ENCODE data around the gene CES3. TPM values are rescaled to one million over a fixed set of nuclear protein-coding genes. Genes with fewer than 3 reads are reported as not detected.

The CES3 gene
- total RNA-seq, 4 donors from 2014 or later: 28.9 to 227 (median 161) TPM

DNA sequence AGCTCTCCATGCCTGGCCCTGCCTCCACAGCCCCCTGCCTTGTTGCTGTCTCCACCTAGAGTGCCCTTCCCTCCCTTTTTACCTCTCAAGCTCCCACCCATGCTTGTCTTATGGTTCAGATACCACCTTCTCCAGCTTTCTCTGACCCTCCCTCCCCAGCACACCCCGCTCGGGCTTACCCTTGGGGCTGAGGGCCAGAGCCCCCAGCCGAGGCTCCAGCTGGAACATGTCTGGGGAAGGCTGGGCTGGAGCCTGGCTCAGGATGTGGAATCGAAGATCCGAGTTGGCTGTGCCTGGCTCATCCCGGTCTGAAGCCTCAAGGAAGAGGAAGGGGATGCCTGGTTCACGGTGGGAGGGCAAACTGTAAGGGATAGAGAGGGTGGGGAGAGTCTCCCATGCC lies 46.0 kb upstream of the CES3 start:
- Histone ChIP-seq H3K9me3 (no peaks in the 10 kb centered on the region), H3K27ac (no peak overlapping the region), H3K27me3 (no peaks in the 10 kb centered on the region), H3K4me1 (peaks cover 0 to 11% (median 0%) of the 10 kb centered on the region in 4 donors), H3K36me3 (no peaks in the 10 kb centered on the region), H3K4me3 (no peak overlapping the region)
- no peak for DNase-seq
- TF ChIP-seq, protein P1, sequence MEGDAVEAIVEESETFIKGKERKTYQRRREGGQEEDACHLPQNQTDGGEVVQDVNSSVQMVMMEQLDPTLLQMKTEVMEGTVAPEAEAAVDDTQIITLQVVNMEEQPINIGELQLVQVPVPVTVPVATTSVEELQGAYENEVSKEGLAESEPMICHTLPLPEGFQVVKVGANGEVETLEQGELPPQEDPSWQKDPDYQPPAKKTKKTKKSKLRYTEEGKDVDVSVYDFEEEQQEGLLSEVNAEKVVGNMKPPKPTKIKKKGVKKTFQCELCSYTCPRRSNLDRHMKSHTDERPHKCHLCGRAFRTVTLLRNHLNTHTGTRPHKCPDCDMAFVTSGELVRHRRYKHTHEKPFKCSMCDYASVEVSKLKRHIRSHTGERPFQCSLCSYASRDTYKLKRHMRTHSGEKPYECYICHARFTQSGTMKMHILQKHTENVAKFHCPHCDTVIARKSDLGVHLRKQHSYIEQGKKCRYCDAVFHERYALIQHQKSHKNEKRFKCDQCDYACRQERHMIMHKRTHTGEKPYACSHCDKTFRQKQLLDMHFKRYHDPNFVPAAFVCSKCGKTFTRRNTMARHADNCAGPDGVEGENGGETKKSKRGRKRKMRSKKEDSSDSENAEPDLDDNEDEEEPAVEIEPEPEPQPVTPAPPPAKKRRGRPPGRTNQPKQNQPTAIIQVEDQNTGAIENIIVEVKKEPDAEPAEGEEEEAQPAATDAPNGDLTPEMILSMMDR (IDR thresholded peaks at IDR 0.05): no peak
- no peak for TF ChIP-seq POLR2A (IDR thresholded peaks at IDR 0.05)

DNA sequence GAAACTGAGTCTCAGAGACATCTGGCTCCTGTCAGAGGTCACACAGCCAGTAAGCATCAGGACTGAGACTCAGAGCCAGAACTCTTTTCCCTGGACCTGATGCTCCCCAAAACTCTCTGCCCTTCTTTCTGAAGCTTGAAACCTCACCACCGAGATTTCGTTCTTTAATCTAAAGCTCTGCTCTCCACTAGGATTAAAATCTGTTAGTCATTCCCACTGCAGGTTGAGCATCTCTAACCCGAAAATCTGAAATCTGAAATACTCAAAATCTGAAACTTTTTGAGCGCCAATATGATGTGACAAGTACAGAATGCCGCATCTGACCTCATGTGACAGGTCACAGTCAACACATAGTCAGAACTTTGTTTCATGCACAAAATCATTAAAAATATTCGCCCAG lies 44.5 kb upstream of the CES3 start:
- no peak overlapping the region for H3K4me3 ChIP-seq
- no peak for DNase-seq
- no peaks in the 10 kb centered on the region for H3K27me3 ChIP-seq
- no peaks in the 10 kb centered on the region for H3K9me3 ChIP-seq
- no peak overlapping the region for H3K27ac ChIP-seq
- H3K36me3 ChIP-seq: no peaks in the 10 kb centered on the region
- H3K4me1 ChIP-seq: peaks cover 0 to 14% (median 0%) of the 10 kb centered on the region in 4 donors
- TF ChIP-seq, protein P1 (IDR thresholded peaks at IDR 0.05): no peak
- TF ChIP-seq POLR2A (IDR thresholded peaks at IDR 0.05): no peak

DNA sequence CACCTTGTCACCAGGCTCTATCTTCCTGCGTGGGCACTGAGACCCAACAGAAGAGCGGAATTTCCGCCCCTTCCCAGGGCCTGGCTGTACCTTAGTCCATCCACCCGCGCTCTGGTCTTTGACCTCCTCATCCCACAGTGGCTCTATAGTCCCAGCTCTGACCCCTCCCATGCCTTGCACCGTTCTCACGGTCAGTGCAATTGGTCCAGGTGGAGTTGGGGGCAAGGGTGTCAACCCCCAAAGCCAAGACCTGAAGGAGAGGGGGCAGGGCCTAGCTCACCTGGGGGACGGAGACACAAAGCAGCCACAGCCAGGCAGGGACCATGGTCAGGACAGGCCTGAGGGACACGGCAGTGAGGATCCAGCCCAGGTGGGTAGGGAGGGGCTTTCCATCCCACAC lies 43.3 kb upstream of the CES3 start:
- no peaks in the 10 kb centered on the region for H3K9me3 ChIP-seq
- peaks cover 0 to 18% (median 0%) of the 10 kb centered on the region in 4 donors for H3K4me1 ChIP-seq
- TF ChIP-seq POLR2A (IDR thresholded peaks at IDR 0.05): no peak
- TF ChIP-seq, protein P1 (IDR thresholded peaks at IDR 0.05): no peak
- no peaks in the 10 kb centered on the region for H3K36me3 ChIP-seq
- H3K27ac ChIP-seq: no peak overlapping the region
- H3K27me3 ChIP-seq: no peaks in the 10 kb centered on the region
- DNase-seq: no peak
- H3K4me3 ChIP-seq: no peak overlapping the region

DNA sequence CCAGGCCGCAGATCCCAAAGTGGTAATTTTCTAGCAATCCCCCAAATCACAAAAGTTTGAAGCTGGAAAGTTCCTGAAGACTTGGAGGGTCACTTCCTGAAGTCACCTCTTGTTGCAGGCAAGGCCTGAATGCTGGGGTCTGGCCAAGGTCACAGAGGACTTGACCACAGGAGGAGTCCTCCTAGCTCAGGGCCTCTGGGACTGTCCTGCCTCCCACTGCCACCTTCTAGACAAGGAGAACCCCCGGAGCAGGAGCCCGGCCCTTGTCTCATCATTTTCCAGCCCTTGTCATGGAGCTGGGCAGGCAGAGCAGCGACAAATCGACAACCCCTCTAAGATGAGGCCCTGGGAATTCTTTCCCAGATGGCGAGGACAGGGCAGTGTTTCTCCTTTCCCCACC lies 42.7 kb upstream of the CES3 start:
- Histone ChIP-seq H3K4me3 (no peak overlapping the region), H3K9me3 (no peaks in the 10 kb centered on the region), H3K27ac (peak overlapping the region in 2 of 4 donors; percentile 30 to 67), H3K27me3 (no peaks in the 10 kb centered on the region), H3K4me1 (peaks cover 0 to 21% (median 0%) of the 10 kb centered on the region in 4 donors), H3K36me3 (no peaks in the 10 kb centered on the region)
- DNase-seq: no peak
- TF ChIP-seq POLR2A (IDR thresholded peaks at IDR 0.05): no peak
- TF ChIP-seq, protein P1 (IDR thresholded peaks at IDR 0.05): no peak

DNA sequence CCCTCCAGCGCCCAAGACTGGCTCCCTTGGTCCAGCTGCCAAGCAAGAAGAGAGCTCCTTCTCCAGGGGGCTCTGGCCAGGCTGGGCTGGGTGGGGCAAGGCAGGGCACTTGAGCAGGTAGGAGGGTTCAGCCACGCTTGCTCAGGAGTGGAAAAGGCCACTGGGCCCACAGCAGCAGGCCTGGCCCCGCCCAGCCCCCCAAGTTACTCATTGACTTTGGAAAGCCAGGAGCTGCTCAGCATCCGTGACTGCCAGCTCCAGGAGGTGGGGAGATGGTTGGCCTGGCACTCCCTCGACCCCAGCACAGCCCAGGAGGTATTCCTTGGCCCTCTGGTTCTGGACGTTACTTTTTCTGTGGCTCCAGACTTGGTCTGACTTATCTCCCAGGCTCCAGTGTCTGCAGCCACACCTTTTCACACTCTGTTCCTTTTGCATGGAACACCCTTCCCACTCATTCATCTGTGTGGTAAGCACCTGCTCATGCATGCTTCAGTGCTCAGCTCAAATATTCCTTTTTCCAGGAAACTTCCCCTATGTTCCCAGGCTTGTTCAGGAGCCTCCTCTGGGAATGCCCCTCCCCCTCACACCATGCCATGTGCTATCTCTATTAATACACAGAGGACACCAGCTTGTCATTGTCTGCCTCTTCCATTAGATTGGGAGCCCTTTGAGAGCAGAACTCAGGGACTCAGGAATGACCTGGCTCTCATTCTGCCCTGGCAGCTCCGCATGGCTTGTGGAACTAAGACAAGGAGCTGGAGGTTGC lies 42.1 kb upstream of the CES3 start, which contains the start of gene CDH16:
TSS of gene CDH16 (minus strand) at position 83 of the 766 bp plus-strand sequence. CDS start 820 bp downstream, outside the sequence.
- no peak within 1 kb of the TSS for H3K4me3 ChIP-seq
- H3K36me3 ChIP-seq: no peaks in the 10 kb centered on the region
- peak in 1 of 3 donors; percentile 64 for DNase-seq
- peaks cover 0 to 25% (median 0%) of the 10 kb centered on the region in 4 donors for H3K4me1 ChIP-seq
- H3K27ac ChIP-seq: peak within 1 kb of the TSS in 2 of 4 donors; percentile 30 to 67
- TF ChIP-seq, protein P1 (IDR thresholded peaks at IDR 0.05): no peak
- TF ChIP-seq POLR2A (IDR thresholded peaks at IDR 0.05): no peak
- no peaks in the 10 kb centered on the region for H3K27me3 ChIP-seq
- no peaks in the 10 kb centered on the region for H3K9me3 ChIP-seq
